ENCODE results near the gene CCDC89.
A peak's percentile ranks its signal among the peaks of the same experiment; 100 is the strongest.

Gene CCDC89

GRCh38 chr11:85668157-85668556, 17.8 kb downstream of the CCDC89 start:
- H3K27ac ChIP-seq = no peak overlapping the region
- TF ChIP-seq ZFX (IDR thresholded peaks at IDR 0.05) (no peak), CTCF (conservative IDR thresholded peaks at IDR 0.05) (no peak)

GRCh38 chr11:85666687-85667086, 19.3 kb downstream of the CCDC89 start:
- TF ChIP-seq CTCF (conservative IDR thresholded peaks at IDR 0.05) (no peak), ZFX (IDR thresholded peaks at IDR 0.05) (no peak)
- H3K27ac ChIP-seq = no peak overlapping the region

GRCh38 chr11:85665733-85666132, 20.3 kb downstream of the CCDC89 start:
- TF ChIP-seq ZFX (IDR thresholded peaks at IDR 0.05) = no peak
- no peak overlapping the region for H3K27ac ChIP-seq

- TF ChIP-seq ZFX (IDR thresholded peaks at IDR 0.05) (peak; percentile 100), CTCF (conservative IDR thresholded peaks at IDR 0.05) (no peak; the same call in 1 of the 2 replicates)
- peak within 1 kb of the TSS; percentile 98 for H3K27ac ChIP-seq
These were observed 21.1 kb downstream of the CCDC89 start, which contains the start of gene CREBZF for GRCh38 chr11:85664615-85665481. TSS of gene CREBZF (minus strand) at chr11:85665129. CDS start at chr11:85664875, 254 bp downstream.

GRCh38 chr11:85663753-85664614, 22.0 kb downstream of the CCDC89 start:
- H3K27ac ChIP-seq = peak overlapping the region; percentile 98
- TF ChIP-seq CTCF (conservative IDR thresholded peaks at IDR 0.05) = peak; percentile 76
- no peak for TF ChIP-seq ZFX (IDR thresholded peaks at IDR 0.05)

GRCh38 chr11:85663080-85663752, 22.8 kb downstream of the CCDC89 start:
- TF ChIP-seq ZFX (IDR thresholded peaks at IDR 0.05) (no peak), CTCF (conservative IDR thresholded peaks at IDR 0.05) (no peak)
- peak overlapping the region; percentile 98 for H3K27ac ChIP-seq

GRCh38 chr11:85661972-85662664, 23.9 kb downstream of the CCDC89 start:
- TF ChIP-seq CTCF (conservative IDR thresholded peaks at IDR 0.05) (no peak), ZFX (IDR thresholded peaks at IDR 0.05) (no peak)
- no peak overlapping the region for H3K27ac ChIP-seq

Data from C4-2B (cell line).